C4-2B (cell line): ENCODE measurements around the gene FHOD3.

Experiments used
- H3K27ac ChIP-seq: fragments of 450-650 bp; 2 replicates; pipeline ENCODE4 v1.5.1; 2017
- ZFX ChIP-seq: fragments of 450-650 bp; IDR thresholded peaks from 2 replicates; pipeline ENCODE4 v1.6.1; 2017
- TF ChIP-seq, protein P1 (sequence below): fragments of 450-650 bp; conservative IDR thresholded peaks from 2 replicates; pipeline ENCODE4 v1.5.1; 2017; ENCODE audit warnings: mild to moderate bottlenecking

The FHOD3 gene

DNA sequence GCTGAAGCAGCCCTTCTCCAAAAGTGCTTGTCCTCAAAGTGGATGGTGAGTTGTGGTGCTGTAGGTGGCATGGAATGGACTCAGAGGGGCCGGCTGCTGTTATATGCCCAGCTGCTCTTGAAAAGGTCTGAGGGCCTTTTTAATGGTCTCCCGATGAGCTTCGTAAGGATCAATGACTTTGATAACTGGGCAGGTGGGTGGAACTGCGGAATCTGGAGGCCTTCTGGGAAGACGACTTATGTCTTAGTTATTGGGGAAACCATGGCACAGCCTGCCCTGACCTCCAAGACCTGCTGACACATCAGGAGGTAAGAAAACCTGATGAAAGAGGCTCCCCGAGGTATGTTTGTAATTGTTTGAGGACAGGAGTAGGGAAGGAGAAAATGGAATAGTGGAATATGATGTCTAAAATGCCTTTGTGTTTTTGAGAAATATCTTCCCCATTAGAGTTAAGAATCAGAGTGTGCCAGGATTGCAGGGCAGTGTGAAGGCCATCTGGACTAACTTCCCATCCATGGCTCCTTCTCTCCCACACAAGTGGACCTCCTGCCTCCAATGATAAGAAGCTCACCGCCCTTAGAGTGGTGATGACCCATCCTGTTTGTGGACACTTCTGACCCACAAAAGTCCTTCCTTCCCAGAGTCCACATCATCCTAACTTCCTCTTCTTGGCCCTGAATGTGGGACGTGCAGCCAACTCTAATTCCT lies 236.1 kb downstream of the FHOD3 start:
- no peak for TF ChIP-seq ZFX
- TF ChIP-seq, protein P1, sequence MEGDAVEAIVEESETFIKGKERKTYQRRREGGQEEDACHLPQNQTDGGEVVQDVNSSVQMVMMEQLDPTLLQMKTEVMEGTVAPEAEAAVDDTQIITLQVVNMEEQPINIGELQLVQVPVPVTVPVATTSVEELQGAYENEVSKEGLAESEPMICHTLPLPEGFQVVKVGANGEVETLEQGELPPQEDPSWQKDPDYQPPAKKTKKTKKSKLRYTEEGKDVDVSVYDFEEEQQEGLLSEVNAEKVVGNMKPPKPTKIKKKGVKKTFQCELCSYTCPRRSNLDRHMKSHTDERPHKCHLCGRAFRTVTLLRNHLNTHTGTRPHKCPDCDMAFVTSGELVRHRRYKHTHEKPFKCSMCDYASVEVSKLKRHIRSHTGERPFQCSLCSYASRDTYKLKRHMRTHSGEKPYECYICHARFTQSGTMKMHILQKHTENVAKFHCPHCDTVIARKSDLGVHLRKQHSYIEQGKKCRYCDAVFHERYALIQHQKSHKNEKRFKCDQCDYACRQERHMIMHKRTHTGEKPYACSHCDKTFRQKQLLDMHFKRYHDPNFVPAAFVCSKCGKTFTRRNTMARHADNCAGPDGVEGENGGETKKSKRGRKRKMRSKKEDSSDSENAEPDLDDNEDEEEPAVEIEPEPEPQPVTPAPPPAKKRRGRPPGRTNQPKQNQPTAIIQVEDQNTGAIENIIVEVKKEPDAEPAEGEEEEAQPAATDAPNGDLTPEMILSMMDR = no peak
- no peak overlapping the region for H3K27ac ChIP-seq

DNA sequence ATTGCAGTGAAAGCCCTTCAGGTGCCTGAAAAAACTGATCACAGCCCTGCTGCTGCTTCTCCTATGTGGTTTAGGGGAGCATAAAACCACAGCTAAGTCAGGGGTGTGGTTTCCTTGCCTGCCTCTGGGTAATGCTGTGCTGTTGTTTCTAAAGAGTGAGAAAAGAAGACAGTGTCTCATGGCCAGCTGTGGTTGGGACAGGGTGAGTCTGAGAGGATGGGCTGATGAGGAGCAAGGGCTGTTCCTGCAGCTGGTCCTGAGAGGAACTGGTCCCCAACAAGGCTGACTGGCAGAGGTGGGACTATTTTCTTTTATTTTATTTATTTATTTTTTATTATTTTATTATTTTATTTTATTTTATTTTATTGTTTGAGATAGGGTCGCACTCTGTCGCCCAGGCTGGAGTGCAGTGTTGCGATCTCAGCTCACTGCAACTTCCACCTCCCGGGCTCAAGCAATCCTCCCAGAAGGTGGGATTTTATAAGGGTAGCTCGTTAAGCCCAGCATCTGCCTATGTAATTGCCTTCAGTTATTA lies 236.7 kb downstream of the FHOD3 start:
- H3K27ac ChIP-seq = no peak overlapping the region
- no peak for TF ChIP-seq ZFX
- TF ChIP-seq, protein P1 = no peak

DNA sequence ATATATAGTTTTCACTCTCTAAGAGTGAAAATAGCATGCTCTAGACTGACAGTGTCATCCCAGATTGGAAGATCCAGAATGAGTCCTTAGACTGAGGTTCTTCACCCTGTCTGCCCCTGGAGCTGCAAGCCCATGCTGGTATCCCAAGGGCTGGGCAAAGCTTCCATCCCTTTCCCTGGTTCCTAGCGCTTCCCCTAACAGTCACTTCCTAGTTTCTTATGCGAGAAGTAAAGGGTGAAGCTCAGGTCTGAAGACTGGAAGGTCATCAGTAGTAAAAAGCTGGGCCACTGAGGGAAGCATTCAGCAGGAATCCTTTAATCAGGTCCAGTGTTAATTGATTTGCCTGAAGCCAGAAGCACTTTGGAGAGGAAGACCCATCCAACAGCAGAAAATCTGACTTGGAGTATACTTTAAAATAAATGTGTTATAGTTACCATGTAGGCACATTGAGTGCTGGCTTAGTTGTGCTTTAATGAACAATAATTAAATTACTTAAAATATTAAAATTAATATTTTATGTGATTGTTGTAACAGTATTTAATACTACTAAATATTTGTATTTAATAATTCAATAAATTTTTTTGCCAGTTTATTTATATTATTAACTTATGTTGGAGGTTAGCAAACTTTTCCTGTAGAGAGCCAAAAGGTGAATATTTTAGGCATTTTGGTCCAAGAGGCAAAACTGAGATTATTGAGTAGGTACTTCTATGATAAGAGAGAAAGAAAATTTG lies 237.9 kb downstream of the FHOD3 start:
- TF ChIP-seq, protein P1 = no peak
- TF ChIP-seq ZFX = no peak
- no peak overlapping the region for H3K27ac ChIP-seq

DNA sequence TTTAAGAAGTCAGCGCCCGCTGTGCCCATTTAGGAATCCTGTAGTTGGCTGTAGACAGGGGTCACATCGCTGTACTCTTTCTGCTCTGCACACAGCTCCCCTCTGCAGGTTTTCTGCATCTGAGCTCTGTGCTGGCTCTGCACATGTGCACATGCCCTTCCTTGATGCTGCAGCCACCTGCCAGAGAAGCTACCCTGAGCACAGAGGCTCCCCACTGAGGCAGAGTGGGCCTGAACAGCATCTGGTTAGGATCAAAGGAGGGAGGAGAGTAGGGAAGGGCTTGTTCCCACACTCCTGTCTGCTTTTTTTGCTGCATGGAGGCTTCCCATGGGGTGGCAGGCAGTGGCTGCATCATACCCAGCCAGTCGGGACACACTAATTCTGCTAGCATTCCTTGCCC lies 238.9 kb downstream of the FHOD3 start:
- no peak for TF ChIP-seq ZFX
- TF ChIP-seq, protein P1 = no peak

DNA sequence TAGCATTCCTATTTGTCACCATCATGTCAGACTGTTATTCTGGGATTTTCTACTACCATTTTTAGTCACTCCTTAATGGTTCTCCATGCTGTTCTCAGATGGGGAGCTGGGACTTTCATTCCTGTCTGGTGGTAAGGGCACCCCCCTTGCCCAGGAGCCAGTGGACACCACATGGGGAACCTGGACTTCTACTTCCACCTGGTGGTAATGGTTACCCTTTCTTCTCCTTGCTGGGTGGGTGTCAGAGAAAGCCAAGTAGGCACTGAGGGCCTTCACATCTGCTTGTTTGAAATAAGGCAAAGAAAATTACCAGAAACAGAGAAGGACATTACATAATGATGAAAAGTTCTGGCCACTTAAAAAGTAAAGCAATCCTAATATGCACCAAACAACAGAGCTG lies 239.8 kb downstream of the FHOD3 start:
- TF ChIP-seq ZFX = no peak
- TF ChIP-seq, protein P1 = no peak
- no peak overlapping the region for H3K27ac ChIP-seq

More for the DNA sequence above, 238.9 kb downstream of the FHOD3 start:
- H3K27ac ChIP-seq = no peak overlapping the region

DNA sequence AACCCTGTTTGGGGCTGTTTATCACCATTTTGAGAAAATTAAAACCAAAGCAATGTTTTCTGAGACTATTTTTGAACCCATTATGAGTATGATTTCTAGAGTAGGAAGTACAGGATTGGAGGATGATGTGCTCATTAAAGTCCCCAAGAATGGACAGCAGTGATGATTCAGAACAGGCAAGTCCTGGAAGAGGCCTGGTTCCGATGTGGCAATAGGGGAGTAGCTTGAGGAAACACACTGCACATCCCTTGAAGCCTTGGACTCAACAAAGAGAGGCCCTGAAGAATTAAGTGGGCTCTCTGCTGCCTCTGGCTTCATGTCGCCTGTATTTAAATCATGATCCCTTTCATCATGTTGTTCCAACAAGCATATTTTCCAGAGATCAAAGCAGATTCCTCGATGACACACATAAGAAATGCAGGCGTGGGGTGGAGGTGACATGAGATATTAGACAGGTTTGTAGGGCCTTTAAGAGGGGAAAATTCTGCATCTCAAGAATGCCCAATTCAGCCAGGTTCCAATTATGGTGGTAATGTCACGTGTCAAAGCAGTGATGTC lies 242.2 kb downstream of the FHOD3 start:
- H3K27ac ChIP-seq = no peak overlapping the region
- TF ChIP-seq ZFX = no peak
- TF ChIP-seq, protein P1 = no peak

DNA sequence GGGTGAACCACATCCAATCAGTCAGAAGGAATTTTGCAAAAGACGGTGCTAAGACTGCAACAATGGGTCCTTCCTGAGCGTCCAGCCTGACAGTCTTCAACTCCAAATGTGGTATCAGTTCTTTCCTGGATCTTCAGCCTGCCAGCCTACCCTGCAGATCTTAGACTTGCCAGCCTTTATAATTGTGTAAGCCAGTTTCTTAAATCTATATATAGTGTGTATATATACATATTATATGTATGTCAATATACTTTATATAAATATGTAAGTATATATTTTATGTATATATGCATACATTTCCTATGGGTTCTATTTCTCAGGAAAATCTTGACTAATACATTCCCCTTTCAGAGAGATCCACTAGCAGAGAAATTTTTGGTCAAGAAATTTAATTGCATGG lies 245.5 kb downstream of the FHOD3 start:
- no peak overlapping the region for H3K27ac ChIP-seq
- TF ChIP-seq ZFX = no peak
- TF ChIP-seq, protein P1 = no peak
